Lower leg skin (tissue), 4 donors: Measurements from ENCODE around the gene GALNT12. TPM values are rescaled to one million over a fixed set of nuclear protein-coding genes. Genes with fewer than 3 reads are reported as not detected.

Source experiments
- DNase-seq, 2 donors: peaks; one replicate each; pipeline ENCODE4 v3.0.0-alpha.2; 2019; ENCODE audit warnings: low spot score in 2 of 2
- H3K4me3 ChIP-seq: fragments of 200-600 bp; sonication (generic); 2 replicates; pipeline ENCODE4 v1.5.1; 2017; ENCODE audit warnings: mild to moderate bottlenecking, low read depth; ENCODE audit not compliant: poor library complexity, severe bottlenecking
- CTCF ChIP-seq, 3 donors: fragments of 450-650 bp; IDR thresholded peaks; one replicate each; pipeline ENCODE4 v1.5.1; 2016; ENCODE audit warnings: antibody characterized with exemption in 3 of 3, mild to moderate bottlenecking in 3 of 3, moderate library complexity in 2 of 3
- POLR2A ChIP-seq, 2 donors: fragments of 450-650 bp; IDR thresholded peaks; one replicate each; pipeline ENCODE4 v1.6.1; 2016 to 2017; ENCODE audit warnings: antibody characterized with exemption in 2 of 2, mild to moderate bottlenecking in 1 of 2, moderate library complexity in 1 of 2
- WGBS, 2 donors: methylation state at CpG; one replicate each; pipeline ENCODE4 v1.1.5; 2018; 5-methylcytosine and 5-hydroxymethylcytosine counted together
- intact Hi-C: fragments of 100-400 bp; cut with DNase I; formaldehyde crosslinking; loops from one replicate; pipeline ENCODE4 v1.15.0; 2023; ENCODE audit warnings: low total_unique reads
- total RNA-seq, 4 donors: library from RNA; depleted of rRNA; stranded (reverse); fragments of >200 nt; gene quantifications; one replicate each; pipeline ENCODE4 v1.1.0, GENCODE V29; 2016

Gene GALNT12
- total RNA-seq, result 1 to 10 TPM; 4.9 to 8.5 (median 6.4) TPM

GRCh38 chr9:98807070-98807813, at the start of gene GALNT12:
Gene GALNT12, plus strand, starts transcription at chr9:98807670. Its CDS starts 29 bp downstream, at chr9:98807699.
- peak within 1 kb of the TSS; percentile 26 for H3K4me3 ChIP-seq
- no peak for TF ChIP-seq CTCF (IDR thresholded peaks at IDR 0.05)
- TF ChIP-seq POLR2A (IDR thresholded peaks at IDR 0.05), result no peak
- DNase-seq, result peak in 1 of 2 donors; percentile 79
- WGBS, 2 donors, result 28 to 46% methylated on average over 9 to 11 of the region's 51 CpGs
- intact Hi-C loops, result no loop called here

- no peak for TF ChIP-seq CTCF (IDR thresholded peaks at IDR 0.05)
- no peak for TF ChIP-seq POLR2A (IDR thresholded peaks at IDR 0.05)
- DNase-seq, result no peak
- H3K4me3 ChIP-seq, result no peak overlapping the region
- intact Hi-C loops, result no loop called here
These were observed 47.2 kb upstream of the GALNT12 start for GRCh38 chr9:98760231-98760630.

- intact Hi-C loops, result no loop called here
- TF ChIP-seq CTCF (IDR thresholded peaks at IDR 0.05) (no peak), POLR2A (IDR thresholded peaks at IDR 0.05) (no peak)
- WGBS, 2 donors, result 93 to 96% methylated on average over 3 of the region's 3 CpGs
- DNase-seq, result no peak
- no peak overlapping the region for H3K4me3 ChIP-seq
These were observed 43.3 kb upstream of the GALNT12 start for GRCh38 chr9:98763986-98764745.

GRCh38 chr9:98765256-98765655, 42.2 kb upstream of the GALNT12 start:
- intact Hi-C loops, result no loop called here
- DNase-seq, result no peak
- TF ChIP-seq POLR2A (IDR thresholded peaks at IDR 0.05) (no peak), CTCF (IDR thresholded peaks at IDR 0.05) (no peak)
- no peak overlapping the region for H3K4me3 ChIP-seq
- WGBS, 2 donors, result 79 to 82% methylated on average over 1 of the region's 1 CpG

- WGBS, 2 donors, result 89 to 91% methylated on average over 2 of the region's 2 CpGs
- DNase-seq, result no peak
These were observed 40.9 kb upstream of the GALNT12 start for GRCh38 chr9:98766586-98766985.

More at GRCh38 chr9:98766586-98766985, 40.9 kb upstream of the GALNT12 start:
- intact Hi-C loops, result no loop called here
- H3K4me3 ChIP-seq, result no peak overlapping the region
- TF ChIP-seq CTCF (IDR thresholded peaks at IDR 0.05) (no peak), POLR2A (IDR thresholded peaks at IDR 0.05) (no peak)
